A549 (cell line): Measurements from ENCODE around the gene PGF. TPM values are rescaled to one million over a fixed set of nuclear protein-coding genes. Genes with fewer than 3 reads are reported as not detected.

Experiments used
- ATAC-seq, 2 experiments: fragments of 200-7000 bp in 1 of 2; fragments of >200 bp in 1 of 2; cut with Nextera tagmentation in 1 of 2; cut with Tn5 transposase in 1 of 2; 3 replicates each; pipeline versions ENCODE4 v1.8.0 to v1.9.1; 2018 to 2020; ENCODE audit warnings: mild to moderate bottlenecking in 1 of 2, moderate library complexity in 1 of 2
- CTCF ChIA-PET: fragments of 300-600 bp; sonication (Branson Sonifier 250); formaldehyde crosslinking; extraction: SDS; loops from one replicate; lab custom pipeline; 2021; ENCODE audit warnings: antibody characterized with exemption, inconsistent platforms; lab: Yijun Ruan, JAX
- POLR2A ChIA-PET: fragments of 350-600 bp; formaldehyde crosslinking; extraction: SDS; loops from one replicate; lab custom pipeline; 2021; ENCODE audit warnings: antibody characterized with exemption, inconsistent platforms; lab: Yijun Ruan, JAX
- DNase-seq, 2 experiments: peaks; one replicate each; pipeline versions ENCODE4 v3.0.0 to v3.0.0-alpha.2; 2011 to 2016; ENCODE audit warnings: low read depth in 1 of 2, low spot score in 1 of 2
- FAIRE-seq: peaks from 2 replicates; lab custom pipeline; 2011; peaks lifted over from hg19 to GRCh38; lab: Jason Lieb, UNC
- H3K27ac ChIP-seq, 2 experiments: fragments of >200 bp; sonication (Bioruptor Twin); formaldehyde crosslinking; 3 replicates each; pipeline ENCODE4 v1.5.1; 2016 to 2017
- H3K4me1 ChIP-seq: fragments of >200 bp; sonication (Bioruptor Twin); formaldehyde crosslinking; 3 replicates; pipeline ENCODE4 v1.6.1; 2016
- H3K4me2 ChIP-seq: fragments of >200 bp; sonication (Bioruptor Twin); formaldehyde crosslinking; 3 replicates; pipeline ENCODE4 v1.6.1; 2016
- H3K4me3 ChIP-seq: fragments of >200 bp; sonication (Bioruptor Twin); formaldehyde crosslinking; 3 replicates; pipeline ENCODE4 v1.5.1; 2016
- H3K9me3 ChIP-seq: fragments of >200 bp; sonication (Bioruptor Twin); formaldehyde crosslinking; 3 replicates; pipeline ENCODE4 v1.6.1; 2016
- CEBPB ChIP-seq, 2 experiments: fragments of >200 bp in 1 of 2; sonication (Bioruptor Twin) in 1 of 2; formaldehyde crosslinking in 1 of 2; IDR thresholded peaks; 2 replicates each; pipeline ENCODE4 v1.6.1; 2012 to 2016
- CHD2 ChIP-seq: fragments of 150-350 bp; IDR thresholded peaks from 2 replicates; pipeline ENCODE4 v1.6.1; 2014; ENCODE audit warnings: low read length; ENCODE audit not compliant: partially characterized antibody
- CHD4 ChIP-seq: fragments of 200-600 bp; sonication (generic); IDR thresholded peaks from 2 replicates; pipeline ENCODE4 v1.6.1; 2016; ENCODE audit warnings: antibody characterized with exemption, mild to moderate bottlenecking, borderline replicate concordance
- EHF ChIP-seq: fragments of 250-450 bp; sonication (Bioruptor Pico); IDR thresholded peaks from 2 replicates; pipeline ENCODE4 v1.5.0; 2020; ENCODE audit warnings: mild to moderate bottlenecking
- EP300 ChIP-seq, 2 experiments: fragments of >200 bp; sonication (Bioruptor Twin); formaldehyde crosslinking; IDR thresholded peaks; 2 replicates in 1 of 2; 3 replicates in 1 of 2; pipeline ENCODE4 v1.6.1; 2016 to 2017
- ESRRA ChIP-seq: fragments of 150-350 bp; IDR thresholded peaks from 2 replicates; pipeline ENCODE4 v1.6.1; 2014; ENCODE audit warnings: mild to moderate bottlenecking, low read length, borderline replicate concordance
- FOSB ChIP-seq: fragments of 250-450 bp; sonication (Bioruptor Pico); IDR thresholded peaks from 2 replicates; pipeline ENCODE4 v1.5.0; 2020; ENCODE audit warnings: mild to moderate bottlenecking, moderate library complexity
- HES2 ChIP-seq: fragments of >200 bp; sonication (Bioruptor Twin); formaldehyde crosslinking; IDR thresholded peaks from 2 replicates; pipeline ENCODE4 v1.6.1; 2016
- KDM1A ChIP-seq: fragments of 200-600 bp; sonication (generic); IDR thresholded peaks from 2 replicates; pipeline ENCODE4 v1.6.1; 2016; ENCODE audit warnings: low read depth, mild to moderate bottlenecking
- MAFK ChIP-seq: fragments of 450-650 bp; IDR thresholded peaks from 2 replicates; pipeline ENCODE4 v1.6.1; 2014; ENCODE audit not compliant: partially characterized antibody
- MAX ChIP-seq: IDR thresholded peaks from 2 replicates; pipeline ENCODE4 v1.6.1; 2012
- MAZ ChIP-seq: fragments of 150-350 bp; IDR thresholded peaks from 2 replicates; pipeline ENCODE4 v1.6.1; 2014; ENCODE audit warnings: antibody characterized with exemption, low read depth, low read length, borderline replicate concordance
- MYC ChIP-seq: IDR thresholded peaks from 2 replicates; pipeline ENCODE4 v1.6.1; 2012; ENCODE audit warnings: mild to moderate bottlenecking, inconsistent platforms, low read length, improper control_type of control experiment, borderline replicate concordance
- RARB ChIP-seq: fragments of 250-450 bp; sonication (Bioruptor Pico); IDR thresholded peaks from 2 replicates; pipeline ENCODE4 v1.8.0; 2021; ENCODE audit warnings: mild to moderate bottlenecking, moderate library complexity
- RCOR1 ChIP-seq: fragments of 150-350 bp; IDR thresholded peaks from 2 replicates; pipeline ENCODE4 v1.6.1; 2014; ENCODE audit warnings: antibody characterized with exemption, low read length, low read depth
- RFX5 ChIP-seq: fragments of 450-650 bp; IDR thresholded peaks from 2 replicates; pipeline ENCODE4 v1.7.1; 2014; ENCODE audit warnings: antibody characterized with exemption, mild to moderate bottlenecking, moderate library complexity
- RNF2 ChIP-seq: fragments of 200-600 bp; sonication (generic); IDR thresholded peaks from 2 replicates; pipeline ENCODE4 v1.6.1; 2016; ENCODE audit warnings: low read depth, mild to moderate bottlenecking, antibody characterized with exemption, moderate library complexity, borderline replicate concordance
- TFCP2L1 ChIP-seq: fragments of 250-450 bp; sonication (Bioruptor Pico); IDR thresholded peaks from 2 replicates; pipeline ENCODE4 v1.5.0; 2021; ENCODE audit warnings: mild to moderate bottlenecking
- ZSCAN20 ChIP-seq: fragments of 250-450 bp; sonication (Bioruptor Pico); IDR thresholded peaks from 2 replicates; pipeline ENCODE4 v1.8.0; 2022; ENCODE audit warnings: mild to moderate bottlenecking, moderate library complexity
- WGBS: methylation state at CpG from one replicate; pipeline ENCODE4 v1.1.6; 2017; ENCODE audit errors: missing lambda C conversion rate; 5-methylcytosine and 5-hydroxymethylcytosine counted together
- polyA plus RNA-seq, 4 experiments: library from polyadenylated mRNA; depleted of rRNA in 3 of 4; stranded (reverse); fragments of >200 nt; fragmentation: RNase III in 1 of 4; extraction: RNeasy Plus Mini Kit Qiagen cat#74134 plus additional on column Dnase treatment in 1 of 4; gene quantifications; 2 replicates in 3 of 4; 3 replicates in 1 of 4; pipeline ENCODE4 v1.2.3, GENCODE V29; 2011 to 2017

PGF gene
- polyA plus RNA-seq, 2 of the 4 experiments (the other 2 are of a cell fraction), result 0.63 to 1.1 TPM

GRCh38 chr14:74911704-74912103, 43.7 kb downstream of the PGF start:
- H3K9me3 ChIP-seq, result no peaks in the 10 kb centered on the region
- ChIA-PET CTCF (interaction anchor here (1.0 to 12.5 kb wide), 8 partner anchors 11 to 392 kb away, joined by 3 to 226 read pairs (median 4); partner anchors contain the start of gene RPS6KL1), POLR2A (no interaction called here)
- peaks cover 9% of the 10 kb centered on the region; the same call in 2 of the 3 replicates for H3K4me1 ChIP-seq
- TF ChIP-seq RFX5 (no peak), HES2 (no peak), MAX (no peak)
- no peak overlapping the region for H3K4me3 ChIP-seq
- DNase-seq (no peak), FAIRE-seq (no peak), ATAC-seq (no peak)
- H3K27ac ChIP-seq, result peak overlapping the region in 1 of 2 experiments; percentile 49; a peak in 2 of 6 replicates
- H3K4me2 ChIP-seq, result no peak overlapping the region
- WGBS, result 58% methylated on average over 5 of the region's 5 CpGs

- FAIRE-seq (no peak), ATAC-seq (no peak), DNase-seq (no peak)
- H3K27ac ChIP-seq, result peak overlapping the region in 1 of 2 experiments; percentile 49; a peak in 1 of 6 replicates
- WGBS, result 80% methylated on average over 4 of the region's 6 CpGs
- TF ChIP-seq CEBPB (IDR thresholded peaks at IDR 0.05), result no peak
- no peak for TF ChIP-seq ESRRA
- no peak for TF ChIP-seq RNF2
- no peak for TF ChIP-seq CHD4
- no peak overlapping the region for H3K4me3 ChIP-seq
- peaks cover 9% of the 10 kb centered on the region; the same call in 2 of the 3 replicates for H3K4me1 ChIP-seq
- H3K9me3 ChIP-seq, result no peaks in the 10 kb centered on the region
- H3K4me2 ChIP-seq, result no peak overlapping the region
- ChIA-PET POLR2A (no interaction called here), CTCF (interaction anchor here (1.2 to 12.5 kb wide), 6 partner anchors 11 to 392 kb away, joined by 3 to 226 read pairs (median 46); partner anchors contain the start of gene RPS6KL1)
These were observed 44.2 kb downstream of the PGF start for GRCh38 chr14:74911221-74911620.

- H3K27ac ChIP-seq, result no peak overlapping the region
- ChIA-PET CTCF (interaction anchor here (2.1 to 12.5 kb wide), 4 partner anchors 12 to 179 kb away, joined by 5 to 226 read pairs (median 130); partner anchors contain the start of gene RPS6KL1), POLR2A (interaction anchor here (0.6 kb wide), 1 partner anchor 159 kb away, joined by 3 read pairs; the partner anchor contains the start of gene ZC2HC1C)
These were observed 44.8 kb downstream of the PGF start for GRCh38 chr14:74910556-74910955.

GRCh38 chr14:74909911-74910310, 45.5 kb downstream of the PGF start:
- H3K4me3 ChIP-seq, result no peak overlapping the region
- no peak for DNase-seq
- CTCF ChIA-PET, result interaction anchor here (1.1 to 12.5 kb wide), 8 partner anchors 13 to 454 kb away, joined by 3 to 226 read pairs (median 8); partner anchors contain the start of gene RPS6KL1
- no peak for TF ChIP-seq CHD2
- TF ChIP-seq, all 56 proteins: peak for 0
- no peak for ATAC-seq
- WGBS, result 89% methylated on average over 10 of the region's 10 CpGs
- Histone ChIP-seq H3K4me1 (peaks cover 9% of the 10 kb centered on the region; the same call in 2 of the 3 replicates), H3K4me2 (no peak overlapping the region), H3K27ac (no peak overlapping the region), H3K9me3 (no peaks in the 10 kb centered on the region)
- POLR2A ChIA-PET, result no interaction called here
- no peak for FAIRE-seq

More at GRCh38 chr14:74910556-74910955, 44.8 kb downstream of the PGF start:
- DNase-seq (no peak), ATAC-seq (peak in 1 of 2 experiments; percentile 14; a peak in 1 of 6 replicates), FAIRE-seq (no peak)
- no peaks in the 10 kb centered on the region for H3K9me3 ChIP-seq
- H3K4me1 ChIP-seq, result peaks cover 9% of the 10 kb centered on the region; the same call in 2 of the 3 replicates
- TF ChIP-seq MAX (no peak), RCOR1 (no peak), RARB (no peak), KDM1A (no peak), FOSB (CRISPR knock-in tag) (no peak), ESRRA (no peak), TFCP2L1 (CRISPR knock-in tag) (no peak), MYC (no peak), MAFK (no peak), EP300 (IDR thresholded peaks at IDR 0.05) (no peak), ZSCAN20 (CRISPR knock-in tag) (no peak), RFX5 (no peak), EHF (no peak), MAZ (no peak)
- no peak overlapping the region for H3K4me2 ChIP-seq
- 84% methylated on average over 10 of the region's 10 CpGs for WGBS
- no peak overlapping the region for H3K4me3 ChIP-seq
